ENCODE data around the gene SSU72. TPM values are rescaled to one million over a fixed set of nuclear protein-coding genes. Genes with fewer than 3 reads are reported as not detected.

The SSU72 gene
- total and polyA plus RNA-seq, 7 experiments from 2014 or later, result 121 to 267 (median 143) TPM

DNA sequence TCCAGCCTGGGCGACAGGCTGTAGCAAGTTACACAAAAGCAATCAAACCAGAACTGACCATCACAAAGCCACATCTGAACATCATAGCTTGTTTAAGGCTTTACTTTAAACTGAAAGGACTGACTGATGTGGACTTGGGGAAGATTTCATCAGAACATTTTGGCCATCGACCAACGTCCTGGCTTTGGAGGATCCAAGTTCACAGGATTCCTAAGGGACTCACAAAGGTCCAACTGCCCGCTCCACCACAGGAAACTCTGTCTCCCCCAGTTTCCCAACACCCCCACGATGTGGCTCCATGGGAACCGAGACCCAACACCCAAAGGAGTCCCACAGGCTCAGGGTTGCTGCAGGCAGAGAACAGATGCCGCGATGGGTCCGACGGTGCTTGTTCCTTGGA is 9.3 kb downstream of the SSU72 start:
- DNase-seq, result no peak
- intact Hi-C loops (cut with micrococcal nuclease), result no loop called here
- peak overlapping the region in 1 of 9 donors; percentile 56 for H3K27ac Mint-ChIP-seq
- peaks cover 10 to 65% (median 15%) of the 10 kb centered on the region in 3 experiments for H3K36me3 ChIP-seq (ENCODE audit: control insufficient read depth in 2 of 3, insufficient read depth in 3 of 3, low read length in 3 of 3)
- H3K36me3 Mint-ChIP-seq, result peaks cover 8 to 36% (median 19%) of the 10 kb centered on the region in 5 donors
- POLR2A ChIA-PET, result interaction anchor here (0.7 to 1.2 kb wide), 2 partner anchors 13 to 42 kb away, joined by 3 to 5 read pairs; no protein-coding TSS in a partner anchor
- H3K4me1 ChIP-seq (ENCODE audit: control insufficient read depth in 2 of 2, insufficient read depth in 2 of 2, low read length in 2 of 2), result peaks cover 14 to 20% of the 10 kb centered on the region in 2 donors
- H3K27ac ChIP-seq (ENCODE audit: low read depth, low read length), result no peak overlapping the region
- no peak overlapping the region for H3K4me3 ChIP-seq (ENCODE audit: low read length)
- no peaks in the 10 kb centered on the region for H3K27me3 Mint-ChIP-seq
- H3K4me3 Mint-ChIP-seq, result no peak overlapping the region
- no peaks in the 10 kb centered on the region for H3K9me3 ChIP-seq (ENCODE audit: control insufficient read depth in 2 of 3, low read length in 3 of 3)
- H3K4me1 Mint-ChIP-seq, result peaks cover 13 to 51% (median 36%) of the 10 kb centered on the region in 7 donors
- no peaks in the 10 kb centered on the region for H3K27me3 ChIP-seq (ENCODE audit: control insufficient read depth in 2 of 2, insufficient read depth in 2 of 2, low read length in 2 of 2)
- no peaks in the 10 kb centered on the region for H3K9me3 Mint-ChIP-seq
- no peak for ATAC-seq
- CTCF ChIA-PET, result interaction anchor here (0.7 kb wide), 1 partner anchor 36 kb away, joined by 5 read pairs; no protein-coding TSS in a partner anchor

DNA sequence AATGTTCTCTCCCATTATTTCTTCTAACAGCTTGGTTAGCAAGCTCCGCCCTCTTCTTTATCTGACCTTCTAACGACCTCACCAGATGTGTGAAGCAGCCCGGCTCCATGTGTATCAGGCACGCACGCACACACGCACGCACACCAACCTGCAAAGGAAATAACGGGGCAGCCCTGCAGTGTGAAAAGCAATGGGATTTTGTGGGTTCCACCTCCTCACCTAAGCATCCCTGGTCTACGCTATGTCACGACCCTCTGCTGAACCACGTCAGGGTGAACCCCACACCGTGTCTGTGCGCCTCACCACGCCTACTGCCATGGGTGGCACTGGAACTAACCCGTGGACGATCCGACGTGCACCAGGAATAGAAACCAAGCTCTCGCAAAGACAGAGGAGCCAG is 10.4 kb downstream of the SSU72 start:
- DNase-seq (no peak), ATAC-seq (no peak)
- Histone ChIP-seq H3K4me1 (ENCODE audit: control insufficient read depth in 2 of 2, insufficient read depth in 2 of 2, low read length in 2 of 2) (peaks cover 5 to 14% of the 10 kb centered on the region in 2 donors), H3K27ac (ENCODE audit: low read depth, low read length) (no peak overlapping the region), H3K27me3 (ENCODE audit: control insufficient read depth in 2 of 2, insufficient read depth in 2 of 2, low read length in 2 of 2) (no peaks in the 10 kb centered on the region), H3K36me3 (ENCODE audit: control insufficient read depth in 2 of 3, insufficient read depth in 3 of 3, low read length in 3 of 3) (peaks cover 10 to 68% (median 15%) of the 10 kb centered on the region in 3 experiments), H3K9me3 (ENCODE audit: control insufficient read depth in 2 of 3, low read length in 3 of 3) (no peaks in the 10 kb centered on the region), H3K4me3 (ENCODE audit: low read length) (no peak overlapping the region)
- intact Hi-C loops (cut with micrococcal nuclease), result no loop called here
- H3K27ac Mint-ChIP-seq, result peak overlapping the region in 2 of 9 donors; percentile 14 to 64
- POLR2A ChIA-PET, result interaction anchor here (0.6 kb wide), 1 partner anchor 15 kb away, joined by 3 read pairs; no protein-coding TSS in a partner anchor
- CTCF ChIA-PET, result no interaction called here
- peaks cover 8 to 35% (median 15%) of the 10 kb centered on the region in 5 donors for H3K36me3 Mint-ChIP-seq
- H3K9me3 Mint-ChIP-seq, result no peaks in the 10 kb centered on the region
- H3K4me3 Mint-ChIP-seq, result no peak overlapping the region
- H3K27me3 Mint-ChIP-seq, result no peaks in the 10 kb centered on the region
- H3K4me1 Mint-ChIP-seq, result peaks cover 11 to 40% (median 25%) of the 10 kb centered on the region in 7 donors

DNA sequence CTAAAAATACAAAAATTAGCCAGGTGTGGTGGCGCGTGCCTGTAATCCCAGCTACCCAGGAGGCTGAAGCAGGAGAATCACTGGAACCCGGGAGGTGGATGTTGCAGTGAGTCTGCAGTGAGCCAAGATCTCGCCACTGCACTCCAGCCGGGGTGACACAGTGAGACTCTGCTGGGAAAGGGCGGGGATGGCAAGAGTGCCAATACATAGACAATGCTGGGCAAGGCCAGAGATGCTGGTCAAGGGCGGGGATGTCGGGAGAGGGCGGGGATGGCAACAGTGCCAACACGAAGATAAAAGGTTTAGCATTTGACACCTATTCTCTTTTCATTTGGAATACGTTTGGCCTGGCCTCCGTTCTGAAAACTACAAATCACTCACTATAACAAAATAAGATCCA is 11.0 kb downstream of the SSU72 start:
- ChIA-PET POLR2A (interaction anchor here (0.7 to 2.0 kb wide), 2 partner anchors 11 to 15 kb away, joined by 4 to 8 read pairs; no protein-coding TSS in a partner anchor), CTCF (no interaction called here)
- H3K36me3 ChIP-seq (ENCODE audit: control insufficient read depth in 2 of 3, insufficient read depth in 3 of 3, low read length in 3 of 3), result peaks cover 10 to 68% (median 15%) of the 10 kb centered on the region in 3 experiments
- H3K4me1 ChIP-seq (ENCODE audit: control insufficient read depth in 2 of 2, insufficient read depth in 2 of 2, low read length in 2 of 2), result peaks cover 5 to 14% of the 10 kb centered on the region in 2 donors
- intact Hi-C loops (cut with micrococcal nuclease), result no loop called here
- H3K27ac ChIP-seq (ENCODE audit: low read depth, low read length), result no peak overlapping the region
- Mint-ChIP-seq H3K9me3 (no peaks in the 10 kb centered on the region), H3K27ac (peak overlapping the region in 2 of 9 donors; percentile 14 to 44), H3K4me3 (no peak overlapping the region), H3K4me1 (peaks cover 11 to 35% (median 26%) of the 10 kb centered on the region in 7 donors), H3K27me3 (no peaks in the 10 kb centered on the region), H3K36me3 (peaks cover 8 to 35% (median 15%) of the 10 kb centered on the region in 5 donors)
- ATAC-seq, result no peak
- no peaks in the 10 kb centered on the region for H3K9me3 ChIP-seq (ENCODE audit: control insufficient read depth in 2 of 3, low read length in 3 of 3)
- no peak overlapping the region for H3K4me3 ChIP-seq (ENCODE audit: low read length)
- no peaks in the 10 kb centered on the region for H3K27me3 ChIP-seq (ENCODE audit: control insufficient read depth in 2 of 2, insufficient read depth in 2 of 2, low read length in 2 of 2)
- no peak for DNase-seq

DNA sequence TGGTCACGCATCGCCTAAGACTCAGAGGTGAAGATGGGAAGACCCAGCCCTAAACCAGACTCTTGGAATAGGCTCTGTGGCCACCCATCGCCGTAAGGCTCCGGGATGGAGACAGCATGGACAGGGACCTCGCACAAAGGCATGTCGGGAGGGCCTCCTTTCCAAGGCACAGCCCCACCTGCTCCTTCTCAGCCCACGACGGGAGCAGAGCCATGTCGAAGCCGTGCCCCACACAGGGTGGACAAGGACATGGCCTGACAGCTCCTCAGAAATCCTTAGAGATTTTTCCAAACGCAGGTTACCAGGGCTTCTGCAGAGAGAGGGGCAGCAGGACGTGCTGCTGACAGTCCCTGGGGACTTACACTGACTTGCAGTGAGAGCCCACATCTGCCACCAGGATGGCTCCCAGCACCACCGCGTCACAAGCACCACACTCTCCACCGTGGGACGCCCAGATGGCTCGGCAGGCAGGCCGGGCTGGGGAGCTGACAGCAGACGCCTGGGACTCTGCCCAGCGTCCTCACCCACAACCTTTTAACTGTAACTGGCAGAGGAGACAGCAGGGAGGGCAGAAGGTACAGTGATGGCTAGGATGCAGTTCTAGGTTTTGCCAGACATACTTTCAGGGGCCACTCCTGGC is 12.0 kb downstream of the SSU72 start:
- Histone ChIP-seq H3K36me3 (ENCODE audit: control insufficient read depth in 2 of 3, insufficient read depth in 3 of 3, low read length in 3 of 3) (peaks cover 10 to 68% (median 15%) of the 10 kb centered on the region in 3 experiments), H3K4me3 (ENCODE audit: low read length) (no peak overlapping the region), H3K9me3 (ENCODE audit: control insufficient read depth in 2 of 3, low read length in 3 of 3) (no peaks in the 10 kb centered on the region), H3K4me1 (ENCODE audit: control insufficient read depth in 2 of 2, insufficient read depth in 2 of 2, low read length in 2 of 2) (peaks cover 5 to 10% of the 10 kb centered on the region in 2 donors), H3K27me3 (ENCODE audit: control insufficient read depth in 2 of 2, insufficient read depth in 2 of 2, low read length in 2 of 2) (no peaks in the 10 kb centered on the region), H3K27ac (ENCODE audit: low read depth, low read length) (no peak overlapping the region)
- ChIA-PET CTCF (no interaction called here), POLR2A (interaction anchor here (0.7 to 2.0 kb wide), 2 partner anchors 10 to 16 kb away, joined by 4 to 8 read pairs; no protein-coding TSS in a partner anchor)
- intact Hi-C loops (cut with micrococcal nuclease), result no loop called here
- ATAC-seq (no peak), DNase-seq (no peak)
- Mint-ChIP-seq H3K27ac (peak overlapping the region in 1 of 9 donors; percentile 43), H3K27me3 (no peaks in the 10 kb centered on the region), H3K4me3 (no peak overlapping the region), H3K4me1 (peaks cover 11 to 30% (median 26%) of the 10 kb centered on the region in 7 donors), H3K36me3 (peaks cover 8 to 35% (median 15%) of the 10 kb centered on the region in 5 donors), H3K9me3 (no peaks in the 10 kb centered on the region)

DNA sequence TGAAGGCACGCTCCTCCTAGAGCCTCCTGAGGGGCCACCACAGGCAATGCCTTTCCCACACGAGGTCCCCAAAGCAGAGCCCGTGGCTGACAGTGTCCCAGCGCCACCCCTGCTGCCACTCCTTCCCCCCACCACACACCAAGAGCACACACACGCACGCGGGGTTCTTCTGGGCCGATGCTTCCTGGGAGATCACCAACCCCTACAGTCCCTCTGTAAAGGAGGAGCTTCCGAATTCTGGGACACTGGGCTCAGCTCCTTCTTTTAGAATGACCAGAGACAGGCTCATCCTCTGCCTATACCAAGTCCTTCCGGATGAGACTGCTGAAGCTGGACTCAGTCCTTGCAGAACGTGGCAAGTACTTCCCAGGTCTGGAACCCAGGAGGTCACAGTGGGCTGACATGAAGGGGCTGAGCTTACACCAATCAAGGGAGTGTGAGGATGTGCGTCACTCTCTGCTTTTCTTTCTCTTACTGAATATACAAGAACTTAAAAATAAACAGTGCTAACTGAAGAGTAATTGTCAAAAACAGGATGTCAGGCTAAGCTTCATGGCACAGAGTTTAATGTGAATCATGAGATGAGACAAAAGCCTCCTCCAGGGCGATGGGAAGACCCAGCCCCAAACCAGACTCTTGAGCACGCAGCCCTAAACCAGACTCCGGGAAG is 12.7 kb downstream of the SSU72 start:
- Mint-ChIP-seq H3K27me3 (no peaks in the 10 kb centered on the region), H3K27ac (peak overlapping the region in 4 of 9 donors; percentile 65 to 83 (median 76)), H3K4me3 (no peak overlapping the region), H3K9me3 (no peaks in the 10 kb centered on the region), H3K36me3 (peaks cover 8 to 30% (median 15%) of the 10 kb centered on the region in 5 donors), H3K4me1 (peaks cover 5 to 24% (median 18%) of the 10 kb centered on the region in 7 donors)
- H3K36me3 ChIP-seq (ENCODE audit: control insufficient read depth in 2 of 3, insufficient read depth in 3 of 3, low read length in 3 of 3), result peaks cover 10 to 65% (median 15%) of the 10 kb centered on the region in 3 experiments
- ATAC-seq (peak; percentile 16), DNase-seq (no peak)
- ChIA-PET CTCF (no interaction called here), POLR2A (interaction anchor here (2.0 kb wide), 1 partner anchor 17 kb away, joined by 4 read pairs; no protein-coding TSS in a partner anchor)
- intact Hi-C loops (cut with micrococcal nuclease), result no loop called here
- no peaks in the 10 kb centered on the region for H3K9me3 ChIP-seq (ENCODE audit: control insufficient read depth in 2 of 3, low read length in 3 of 3)
- H3K4me1 ChIP-seq (ENCODE audit: control insufficient read depth in 2 of 2, insufficient read depth in 2 of 2, low read length in 2 of 2), result peaks cover under 1 to 3% of the 10 kb centered on the region in 2 donors
- H3K27me3 ChIP-seq (ENCODE audit: control insufficient read depth in 2 of 2, insufficient read depth in 2 of 2, low read length in 2 of 2), result no peaks in the 10 kb centered on the region
- H3K4me3 ChIP-seq (ENCODE audit: low read length), result no peak overlapping the region
- H3K27ac ChIP-seq (ENCODE audit: low read depth, low read length), result no peak overlapping the region

DNA sequence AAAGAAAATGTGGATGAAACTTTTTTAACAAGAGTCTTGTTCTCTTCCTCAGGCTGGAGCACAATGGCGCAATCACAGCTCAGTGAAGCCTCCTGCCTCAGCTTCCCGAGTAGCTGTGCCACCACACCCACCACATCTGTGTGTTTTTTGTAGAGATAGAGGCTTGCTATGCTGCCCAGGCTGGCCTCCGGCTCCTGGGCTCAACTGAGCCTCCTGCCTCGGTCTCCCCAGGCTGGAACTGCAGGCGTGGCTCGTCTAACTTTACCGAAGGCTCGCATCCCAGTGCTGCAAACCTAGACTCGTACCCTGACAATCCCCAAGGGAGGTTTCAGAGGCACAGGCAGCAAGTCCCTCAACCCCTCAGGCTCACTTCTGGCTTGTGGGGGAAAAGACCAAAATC is 14.5 kb downstream of the SSU72 start:
- ChIA-PET POLR2A (interaction anchor here (1.8 kb wide), 1 partner anchor 17 kb away, joined by 4 read pairs; no protein-coding TSS in a partner anchor), CTCF (no interaction called here)
- Histone ChIP-seq H3K36me3 (ENCODE audit: control insufficient read depth in 2 of 3, insufficient read depth in 3 of 3, low read length in 3 of 3) (peaks cover 10 to 51% (median 15%) of the 10 kb centered on the region in 3 experiments), H3K9me3 (ENCODE audit: control insufficient read depth in 2 of 3, low read length in 3 of 3) (no peaks in the 10 kb centered on the region), H3K4me3 (ENCODE audit: low read length) (no peak overlapping the region), H3K4me1 (ENCODE audit: control insufficient read depth in 2 of 2, insufficient read depth in 2 of 2, low read length in 2 of 2) (no peaks in the 10 kb centered on the region), H3K27me3 (ENCODE audit: control insufficient read depth in 2 of 2, insufficient read depth in 2 of 2, low read length in 2 of 2) (no peaks in the 10 kb centered on the region), H3K27ac (ENCODE audit: low read depth, low read length) (no peak overlapping the region)
- ATAC-seq, result no peak
- intact Hi-C loops (cut with micrococcal nuclease), result no loop called here
- Mint-ChIP-seq H3K27ac (peak overlapping the region in 1 of 9 donors; percentile 26), H3K27me3 (no peaks in the 10 kb centered on the region), H3K4me1 (peaks cover 4 to 18% (median 8%) of the 10 kb centered on the region in 7 donors), H3K4me3 (no peak overlapping the region), H3K36me3 (peaks cover 8 to 24% (median 13%) of the 10 kb centered on the region in 5 donors), H3K9me3 (no peaks in the 10 kb centered on the region)
- DNase-seq, result no peak

Measured in naive thymus-derived CD4-positive, alpha-beta T cell (primary cell).